Measurements from ENCODE around the gene LRCH3. TPM values are rescaled to one million over a fixed set of nuclear protein-coding genes. Genes with fewer than 3 reads are reported as not detected.

Gene LRCH3
- total and polyA plus RNA-seq, 2 of the 13 experiments (the other 11 are each of a cell fraction or from before 2014, with no cell fraction given): 25.5 to 103 TPM

DNA sequence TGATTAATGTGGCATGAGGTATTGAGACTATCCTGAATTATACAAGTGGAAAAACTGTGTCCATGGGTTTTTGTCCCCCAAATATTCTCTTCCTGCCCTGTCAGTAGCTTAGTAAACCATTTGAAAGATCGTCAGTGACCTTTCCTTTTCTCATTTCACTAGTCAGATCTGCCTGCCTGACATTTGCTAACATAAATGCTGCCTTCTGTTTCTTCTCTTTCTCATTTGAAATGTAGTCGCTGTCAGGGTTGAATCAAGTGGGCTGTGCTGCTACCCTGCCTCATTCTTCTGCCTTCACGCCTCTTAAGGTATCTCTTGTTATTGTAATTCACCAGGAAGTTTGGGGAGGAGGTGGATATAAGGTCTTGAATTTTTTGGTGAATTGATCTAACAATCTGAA, 67.5 kb downstream of the LRCH3 start:
- H3K79me2 ChIP-seq (ENCODE audit: insufficient read depth, low read length): no peaks in the 10 kb centered on the region
- CTCF ChIA-PET (ENCODE audit: low intra/inter-chr PET ratio, low total read pairs): no interaction called here
- TF ChIP-seq KAT8 (CRISPR knock-in tag; IDR thresholded peaks at IDR 0.05): no peak
- no peak for TF ChIP-seq ZNF17 (CRISPR knock-in tag; IDR thresholded peaks at IDR 0.05)
- TF ChIP-seq ZNF318 (CRISPR knock-in tag; IDR thresholded peaks at IDR 0.05): no peak
- TF ChIP-seq MAX (IDR thresholded peaks at IDR 0.05): no peak
- no peak for TF ChIP-seq ZEB1 (IDR thresholded peaks at IDR 0.05; ENCODE audit: insufficient replicate concordance, low read depth)
- TF ChIP-seq SNRNP70 (IDR thresholded peaks at IDR 0.05; ENCODE audit: low read depth, low read length): no peak
- TF ChIP-seq ZNF629 (CRISPR knock-in tag; conservative IDR thresholded peaks at IDR 0.05): no peak
- TF ChIP-seq TEAD2 (CRISPR knock-in tag; IDR thresholded peaks at IDR 0.05): no peak
- no peak for TF ChIP-seq ATF7 (IDR thresholded peaks at IDR 0.05)
- no peak for TF ChIP-seq ATF7 (CRISPR knock-in tag; IDR thresholded peaks at IDR 0.05)
- no peak for TF ChIP-seq ZFP91 (CRISPR knock-in tag; IDR thresholded peaks at IDR 0.05; ENCODE audit: borderline replicate concordance)
- TF ChIP-seq, protein P1, sequence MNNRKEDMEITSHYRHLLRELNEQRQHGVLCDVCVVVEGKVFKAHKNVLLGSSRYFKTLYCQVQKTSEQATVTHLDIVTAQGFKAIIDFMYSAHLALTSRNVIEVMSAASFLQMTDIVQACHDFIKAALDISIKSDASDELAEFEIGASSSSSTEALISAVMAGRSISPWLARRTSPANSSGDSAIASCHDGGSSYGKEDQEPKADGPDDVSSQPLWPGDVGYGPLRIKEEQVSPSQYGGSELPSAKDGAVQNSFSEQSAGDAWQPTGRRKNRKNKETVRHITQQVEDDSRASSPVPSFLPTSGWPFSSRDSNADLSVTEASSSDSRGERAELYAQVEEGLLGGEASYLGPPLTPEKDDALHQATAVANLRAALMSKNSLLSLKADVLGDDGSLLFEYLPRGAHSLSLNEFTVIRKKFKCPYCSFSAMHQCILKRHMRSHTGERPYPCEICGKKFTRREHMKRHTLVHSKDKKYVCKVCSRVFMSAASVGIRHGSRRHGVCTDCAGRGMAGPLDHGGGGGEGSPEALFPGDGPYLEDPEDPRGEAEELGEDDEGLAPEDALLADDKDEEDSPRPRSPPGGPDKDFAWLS (CRISPR knock-in tag; IDR thresholded peaks at IDR 0.05; ENCODE audit: borderline replicate concordance): no peak
- TF ChIP-seq GABPB1 (CRISPR knock-in tag; IDR thresholded peaks at IDR 0.05): no peak
- TF ChIP-seq HOXA9 (CRISPR knock-in tag; IDR thresholded peaks at IDR 0.05; ENCODE audit: borderline replicate concordance): no peak

More for the DNA sequence above, 67.5 kb downstream of the LRCH3 start:
- Histone ChIP-seq H3K9ac (ENCODE audit: insufficient read depth, low read depth, low read length) (no peak overlapping the region), H3K9me3 (ENCODE audit: low read length) (no peaks in the 10 kb centered on the region), H3K4me3 (replicated peaks in 1 of 3; ENCODE audit: insufficient read depth in 1 of 3, low read depth in 2 of 3, low read length in 3 of 3) (no peak overlapping the region), H3K36me3 (replicated peaks in 1 of 2; ENCODE audit: control insufficient read depth in 1 of 2, insufficient read depth in 2 of 2, low read length in 2 of 2) (peaks cover 6 to 40% of the 10 kb centered on the region in 2 experiments), H3K27ac (ENCODE audit: extremely low read length, insufficient read depth, low read length) (no peak overlapping the region), H4K20me1 (ENCODE audit: insufficient read depth, low read length) (no peaks in the 10 kb centered on the region), H3K4me2 (ENCODE audit: low read depth, low read length) (no peak overlapping the region), H3K4me1 (ENCODE audit: insufficient read depth, low read length) (no peaks in the 10 kb centered on the region), H2AFZ (ENCODE audit: low read length) (no peak overlapping the region), H3K27me3 (ENCODE audit: control insufficient read depth in 1 of 2, insufficient read depth in 2 of 2, low read length in 2 of 2) (no peaks in the 10 kb centered on the region)
- intact Hi-C loops (cut with micrococcal nuclease; ENCODE audit: unreplicated experiment): no loop called here
- no TSS peak for BruUV-seq (replicated peaks)
- no peak for ATAC-seq
- in situ Hi-C loops (cut with HindIII; ENCODE audit: extremely low pct_ligation_motif_present, low pct_unique_long_range_greater_than_20kb): no loop called here
- POLR2A ChIA-PET: no interaction called here
- no peak for FAIRE-seq
- DNase-seq (ENCODE audit: low spot score): no peak
- WGBS (ENCODE audit: low lambda C conversion rate): 95% methylated on average over 3 of the region's 3 CpGs
